Activated B cell treated with CpG ODN at 0.5 μM for 24 hours (primary cell): ENCODE measurements around the gene CALHM3. TPM values are rescaled to one million over a fixed set of nuclear protein-coding genes. Genes with fewer than 3 reads are reported as not detected.

ENCODE experiments used
- ATAC-seq: fragments of 200-7000 bp; cut with Tn5 transposase; one replicate; pipeline ENCODE4 v1.10.0; 2021; ENCODE audit warnings: low read depth, mild to moderate bottlenecking, moderate library complexity
- CTCF ChIA-PET: fragments of 350-600 bp; sonication (Branson Sonifier 250); formaldehyde crosslinking; loops from one replicate; lab custom pipeline; 2021; ENCODE audit warnings: antibody characterized with exemption; lab: Charles Lee
- POLR2A ChIA-PET: fragments of 350-600 bp; sonication (Branson Sonifier 250); formaldehyde crosslinking; loops from one replicate; lab custom pipeline; 2021; ENCODE audit warnings: antibody characterized with exemption; lab: Charles Lee
- DNase-seq: peaks from one replicate; pipeline ENCODE4 v3.0.0; 2022
- H3K27ac Mint-ChIP-seq: one replicate; pipeline ENCODE4 v1.8.0; 2020; ENCODE audit warnings: mixed read lengths
- H3K27me3 Mint-ChIP-seq: one replicate; pipeline ENCODE4 v1.8.0; 2021; ENCODE audit warnings: mixed read lengths
- H3K36me3 Mint-ChIP-seq: one replicate; pipeline ENCODE4 v1.8.0; 2021; ENCODE audit warnings: low read depth, mixed read lengths
- H3K4me1 Mint-ChIP-seq: one replicate; pipeline ENCODE4 v1.8.0; 2021; ENCODE audit warnings: mixed read lengths
- H3K4me3 Mint-ChIP-seq: one replicate; pipeline ENCODE4 v1.8.0; 2020; ENCODE audit warnings: mild to moderate bottlenecking, mixed read lengths
- H3K9me3 Mint-ChIP-seq: one replicate; pipeline ENCODE4 v1.8.0; 2020; ENCODE audit warnings: mixed read lengths
- CTCF ChIP-seq: fragments of 200-600 bp; IDR thresholded peaks from one replicate; pipeline ENCODE4 v1.8.0; 2022; ENCODE audit warnings: antibody characterized with exemption, mild to moderate bottlenecking
- intact Hi-C: fragments of 100-400 bp; cut with micrococcal nuclease; formaldehyde crosslinking; loops from one replicate; pipeline ENCODE4 v1.15.1; 2024
- total RNA-seq: library from RNA; stranded (reverse); gene quantifications from 2 replicates; pipeline ENCODE4 v1.2.3, GENCODE V29; 2022

Gene CALHM3
- total RNA-seq, 1 donor from 2014 or later: not detected

GRCh38 chr10:103445366-103445765 lies 33.7 kb downstream of the CALHM3 start:
- TF ChIP-seq CTCF: no peak
- CTCF ChIA-PET: no interaction called here
- peaks cover 87% of the 10 kb centered on the region for H3K36me3 Mint-ChIP-seq

DNA sequence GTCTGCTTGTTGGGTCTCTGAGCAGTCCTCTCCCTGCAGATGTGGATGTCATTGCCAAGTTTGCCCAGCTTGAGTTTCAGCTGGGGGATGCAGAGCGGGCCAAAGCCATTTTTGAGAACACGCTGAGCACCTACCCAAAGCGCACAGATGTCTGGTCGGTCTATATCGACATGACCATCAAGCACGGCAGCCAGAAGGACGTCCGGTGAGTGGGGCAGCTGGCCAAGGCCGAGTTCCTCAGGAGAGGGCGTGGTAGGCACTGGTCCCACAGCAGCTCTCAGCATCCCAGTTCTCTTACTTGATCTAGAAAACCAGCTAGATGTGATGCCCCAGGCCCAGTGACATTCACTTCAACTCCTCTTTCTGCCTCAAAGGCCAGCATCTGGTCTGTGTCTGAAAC lies 34.6 kb downstream of the CALHM3 start:
- no peak overlapping the region for H3K4me3 Mint-ChIP-seq
- H3K4me1 Mint-ChIP-seq: peaks cover 12% of the 10 kb centered on the region
- ChIA-PET POLR2A (no interaction called here), CTCF (no interaction called here)
- H3K36me3 Mint-ChIP-seq: peaks cover 88% of the 10 kb centered on the region
- no peaks in the 10 kb centered on the region for H3K9me3 Mint-ChIP-seq
- DNase-seq (no peak), ATAC-seq (no peak)
- TF ChIP-seq CTCF: no peak
- intact Hi-C loops: no loop called here
- no peaks in the 10 kb centered on the region for H3K27me3 Mint-ChIP-seq
- H3K27ac Mint-ChIP-seq: no peak overlapping the region

More at GRCh38 chr10:103445366-103445765, 33.7 kb downstream of the CALHM3 start:
- ATAC-seq (no peak), DNase-seq (no peak)
- Mint-ChIP-seq H3K27me3 (no peaks in the 10 kb centered on the region), H3K27ac (peak overlapping the region; percentile 30), H3K9me3 (no peaks in the 10 kb centered on the region), H3K4me3 (no peak overlapping the region), H3K4me1 (peaks cover 20% of the 10 kb centered on the region)
- POLR2A ChIA-PET: no interaction called here
- intact Hi-C loops: no loop called here

GRCh38 chr10:103443475-103444185 lies 35.4 kb downstream of the CALHM3 start:
- CTCF ChIA-PET: interaction anchor here (0.8 kb wide), 1 partner anchor 37 kb away, joined by 3 read pairs; no protein-coding TSS in a partner anchor
- Mint-ChIP-seq H3K4me3 (no peak overlapping the region), H3K27me3 (no peaks in the 10 kb centered on the region), H3K4me1 (peaks cover 4% of the 10 kb centered on the region), H3K27ac (no peak overlapping the region), H3K9me3 (no peaks in the 10 kb centered on the region), H3K36me3 (peaks cover 84% of the 10 kb centered on the region)
- TF ChIP-seq CTCF: no peak
- ATAC-seq (no peak), DNase-seq (no peak)
- POLR2A ChIA-PET: no interaction called here
- intact Hi-C loops: no loop called here

GRCh38 chr10:103442031-103442461 lies 37.0 kb downstream of the CALHM3 start:
- POLR2A ChIA-PET: interaction anchor here (0.7 kb wide), 1 partner anchor 472 kb away, joined by 4 read pairs; no protein-coding TSS in a partner anchor
- H3K4me1 Mint-ChIP-seq: no peaks in the 10 kb centered on the region
- CTCF ChIA-PET: interaction anchor here (0.9 to 2.1 kb wide), 5 partner anchors 30 to 43 kb away, joined by 3 to 4 read pairs (median 3); no protein-coding TSS in a partner anchor
- no peaks in the 10 kb centered on the region for H3K9me3 Mint-ChIP-seq
- no peaks in the 10 kb centered on the region for H3K27me3 Mint-ChIP-seq
- TF ChIP-seq CTCF: no peak
- intact Hi-C loops: no loop called here
- ATAC-seq: no peak
- DNase-seq: no peak
- peaks cover 87% of the 10 kb centered on the region for H3K36me3 Mint-ChIP-seq
- no peak overlapping the region for H3K4me3 Mint-ChIP-seq
- no peak overlapping the region for H3K27ac Mint-ChIP-seq

- ChIA-PET POLR2A (interaction anchor here (1.2 kb wide), 1 partner anchor 30 kb away, joined by 3 read pairs; no protein-coding TSS in a partner anchor), CTCF (interaction anchor here (1.2 to 2.1 kb wide), 2 partner anchors 40 to 41 kb away, joined by 3 to 4 read pairs; no protein-coding TSS in a partner anchor)
- Mint-ChIP-seq H3K27ac (peak overlapping the region; percentile 41), H3K36me3 (peaks cover 88% of the 10 kb centered on the region), H3K4me1 (no peaks in the 10 kb centered on the region), H3K27me3 (no peaks in the 10 kb centered on the region), H3K4me3 (no peak overlapping the region), H3K9me3 (no peaks in the 10 kb centered on the region)
- TF ChIP-seq CTCF: no peak
- intact Hi-C loops: no loop called here
- ATAC-seq (no peak), DNase-seq (no peak)
Measured at GRCh38 chr10:103441611-103442010, 37.4 kb downstream of the CALHM3 start.
